Muscle layer of colon (tissue), 2 donors: ENCODE data around the gene FGF18.
"Not testable (repeated sequence)": the region's sequence is repeated elsewhere in the genome, so short reads cannot be mapped to it uniquely, and the experiment has no call there.

ENCODE experiments used
- H3K27ac ChIP-seq: one replicate; pipeline ENCODE4 v1.7.0; 2013; ENCODE audit warnings: low read depth, mild to moderate bottlenecking, low read length, moderate library complexity
- H3K27me3 ChIP-seq, 2 donors: one replicate each; pipeline ENCODE4 v1.7.0; 2013; ENCODE audit warnings: low read length in 2 of 2, mild to moderate bottlenecking in 2 of 2; ENCODE audit not compliant: insufficient read depth in 2 of 2, control insufficient read depth in 1 of 2
- H3K36me3 ChIP-seq: one replicate; pipeline ENCODE4 v1.7.0; 2013; ENCODE audit warnings: mild to moderate bottlenecking, low read length; ENCODE audit not compliant: insufficient read depth
- H3K4me1 ChIP-seq: one replicate; pipeline ENCODE4 v1.7.0; 2013; ENCODE audit warnings: mild to moderate bottlenecking, low read length; ENCODE audit not compliant: insufficient read depth
- H3K4me3 ChIP-seq, 2 donors: one replicate each; pipeline ENCODE4 v1.7.0; 2013; ENCODE audit warnings: low read length in 2 of 2, low read depth in 1 of 2, mild to moderate bottlenecking in 1 of 2, moderate library complexity in 1 of 2
- H3K9ac ChIP-seq: one replicate; pipeline ENCODE4 v1.7.0; 2013; ENCODE audit warnings: low read length
- H3K9me3 ChIP-seq: one replicate; pipeline ENCODE4 v1.7.0; 2013; ENCODE audit warnings: mild to moderate bottlenecking, low read length
- donor health status: abdominal sarcoma.
- donor health status: Adenocarcinoma of cecum.

Gene FGF18

GRCh38 chr5:171496456-171496855 lies 77.0 kb downstream of the FGF18 start:
- no peaks in the 10 kb centered on the region for H3K27me3 ChIP-seq
- no peaks in the 10 kb centered on the region for H3K9me3 ChIP-seq
- peaks cover 6% of the 10 kb centered on the region for H3K4me1 ChIP-seq
- no peak overlapping the region for H3K27ac ChIP-seq
- H3K36me3 ChIP-seq = no peaks in the 10 kb centered on the region
- H3K9ac ChIP-seq = no peak overlapping the region
- no peak overlapping the region for H3K4me3 ChIP-seq

GRCh38 chr5:171497494-171497893 lies 78.0 kb downstream of the FGF18 start:
- not testable (repeated sequence) for H3K27ac ChIP-seq, H3K9me3 ChIP-seq, H3K9ac ChIP-seq

GRCh38 chr5:171498166-171498565 lies 78.7 kb downstream of the FGF18 start:
- Histone ChIP-seq H3K27me3 (no peaks in the 10 kb centered on the region), H3K9ac (no peak overlapping the region)

More at GRCh38 chr5:171497494-171497893, 78.0 kb downstream of the FGF18 start:
- not testable (repeated sequence) for H3K4me3 ChIP-seq, H3K27me3 ChIP-seq, H3K4me1 ChIP-seq, H3K36me3 ChIP-seq

GRCh38 chr5:171499611-171500010 lies 80.2 kb downstream of the FGF18 start:
- Histone ChIP-seq H3K4me3 (no peak overlapping the region), H3K27me3 (no peaks in the 10 kb centered on the region), H3K4me1 (no peaks in the 10 kb centered on the region), H3K36me3 (no peaks in the 10 kb centered on the region), H3K27ac (no peak overlapping the region), H3K9ac (no peak overlapping the region), H3K9me3 (no peaks in the 10 kb centered on the region)

More at GRCh38 chr5:171498166-171498565, 78.7 kb downstream of the FGF18 start:
- Histone ChIP-seq H3K27ac (no peak overlapping the region), H3K4me3 (no peak overlapping the region), H3K4me1 (peaks cover 6% of the 10 kb centered on the region), H3K9me3 (no peaks in the 10 kb centered on the region), H3K36me3 (no peaks in the 10 kb centered on the region)

- Histone ChIP-seq H3K9ac (no peak overlapping the region), H3K27ac (no peak overlapping the region), H3K4me3 (no peak overlapping the region), H3K9me3 (no peaks in the 10 kb centered on the region), H3K27me3 (no peaks in the 10 kb centered on the region), H3K4me1 (no peaks in the 10 kb centered on the region), H3K36me3 (no peaks in the 10 kb centered on the region)
These were observed 86.1 kb downstream of the FGF18 start for GRCh38 chr5:171505473-171506043.

- Histone ChIP-seq H3K27ac (no peak overlapping the region), H3K27me3 (no peaks in the 10 kb centered on the region), H3K4me1 (no peaks in the 10 kb centered on the region), H3K4me3 (no peak overlapping the region), H3K36me3 (no peaks in the 10 kb centered on the region), H3K9me3 (no peaks in the 10 kb centered on the region), H3K9ac (no peak overlapping the region)
These were observed 87.5 kb downstream of the FGF18 start for GRCh38 chr5:171506951-171507350.
